Measurements from ENCODE around the gene ODC1.

Gene ODC1

GRCh38 chr2:10436583-10437110 is 11.5 kb downstream of the ODC1 start:
- in situ Hi-C loops (cut with MboI; ENCODE audit: low sequenced_read_pairs): loop anchor here (25.0 kb wide), 1 partner anchor 624 kb away; no protein-coding TSS in a partner anchor

- in situ Hi-C loops (cut with MboI; ENCODE audit: low sequenced_read_pairs): loop anchor here (25.0 kb wide), 1 partner anchor 624 kb away; no protein-coding TSS in a partner anchor
These were observed 12.3 kb downstream of the ODC1 start for GRCh38 chr2:10435820-10436204.

- in situ Hi-C loops (cut with MboI; ENCODE audit: low sequenced_read_pairs): loop anchor here (25.0 kb wide), 1 partner anchor 623 kb away; no protein-coding TSS in a partner anchor
These were observed 13.0 kb downstream of the ODC1 start for GRCh38 chr2:10434886-10435819.

- in situ Hi-C loops (cut with MboI; ENCODE audit: low sequenced_read_pairs): loop anchor here (25.0 kb wide), 1 partner anchor 622 kb away; no protein-coding TSS in a partner anchor
These were observed 13.9 kb downstream of the ODC1 start for GRCh38 chr2:10433947-10434885.

DNA sequence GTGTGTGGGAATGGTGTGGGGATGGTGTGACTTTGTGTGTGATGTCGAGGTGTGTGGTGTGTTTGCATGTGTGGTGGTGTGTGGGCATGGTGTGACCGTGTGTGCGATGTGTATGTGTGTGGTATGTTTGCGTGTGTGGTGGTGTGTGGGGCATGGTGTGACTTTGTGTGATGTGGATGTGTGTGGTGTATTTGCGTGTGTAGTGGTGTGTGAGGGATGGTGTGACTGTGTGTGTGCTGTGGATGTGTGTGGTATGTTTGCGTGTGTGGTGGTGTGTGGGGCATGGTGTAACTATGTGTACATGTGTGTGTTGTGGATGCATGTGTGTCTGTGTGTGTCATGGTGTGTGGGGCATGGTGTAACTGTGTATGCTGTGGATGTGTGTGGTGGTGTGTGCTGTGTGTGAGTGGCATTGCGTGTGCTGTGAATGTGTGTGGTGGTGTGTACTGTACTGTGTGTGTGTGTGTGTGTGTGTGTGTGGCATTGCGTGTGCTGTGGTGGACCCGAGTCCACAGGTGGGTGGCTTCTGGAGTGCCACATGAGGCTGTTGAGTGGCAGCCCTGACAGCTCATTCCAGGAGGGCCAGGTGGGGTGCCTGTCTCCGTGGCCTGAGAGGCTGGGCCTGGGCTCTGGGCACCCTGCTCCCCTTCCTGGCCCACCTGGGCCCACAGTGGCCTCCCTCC is 14.7 kb downstream of the ODC1 start:
- in situ Hi-C loops (cut with MboI; ENCODE audit: low sequenced_read_pairs): loop anchor here (25.0 kb wide), 1 partner anchor 621 kb away; no protein-coding TSS in a partner anchor

- in situ Hi-C loops (cut with MboI; ENCODE audit: low sequenced_read_pairs): loop anchor here (25.0 kb wide), 1 partner anchor 620 kb away; no protein-coding TSS in a partner anchor
These were observed 15.6 kb downstream of the ODC1 start for GRCh38 chr2:10432311-10433181.

GRCh38 chr2:10431797-10432196 is 16.3 kb downstream of the ODC1 start:
- in situ Hi-C loops (cut with MboI; ENCODE audit: low sequenced_read_pairs): loop anchor here (25.0 kb wide), 1 partner anchor 619 kb away; no protein-coding TSS in a partner anchor

GRCh38 chr2:10430886-10431622 is 17.1 kb downstream of the ODC1 start:
- in situ Hi-C loops (cut with MboI; ENCODE audit: low sequenced_read_pairs): loop anchor here (25.0 kb wide), 1 partner anchor 619 kb away; no protein-coding TSS in a partner anchor

GRCh38 chr2:10428924-10429323 is 19.2 kb downstream of the ODC1 start:
- in situ Hi-C loops (cut with MboI; ENCODE audit: low sequenced_read_pairs): loop anchor here (25.0 kb wide), 1 partner anchor 617 kb away; no protein-coding TSS in a partner anchor

DNA sequence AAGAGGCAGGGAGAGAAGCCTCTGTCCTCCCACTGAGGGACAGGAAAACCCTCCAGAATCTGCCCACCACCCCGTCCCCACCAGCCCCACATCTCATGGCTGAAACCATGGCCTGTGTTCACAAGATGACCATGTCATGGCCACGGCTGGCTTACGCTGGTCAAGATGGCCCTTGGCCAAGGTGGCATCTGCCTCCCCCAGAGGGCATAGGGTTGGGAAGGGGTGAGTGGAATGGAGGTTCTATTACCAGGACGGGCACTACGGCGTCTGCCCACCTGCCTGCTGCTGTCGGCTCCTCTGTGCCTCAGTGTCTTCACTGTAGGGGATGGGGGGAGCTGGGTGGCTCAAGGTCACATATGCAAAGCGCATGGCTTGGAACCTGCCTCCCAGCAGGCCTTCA is 19.8 kb downstream of the ODC1 start:
- in situ Hi-C loops (cut with MboI; ENCODE audit: low sequenced_read_pairs): loop anchor here (25.0 kb wide), 1 partner anchor 616 kb away; no protein-coding TSS in a partner anchor

GRCh38 chr2:10427618-10427949 is 20.5 kb downstream of the ODC1 start:
- in situ Hi-C loops (cut with MboI; ENCODE audit: low sequenced_read_pairs): loop anchor here (25.0 kb wide), 1 partner anchor 615 kb away; no protein-coding TSS in a partner anchor

DNA sequence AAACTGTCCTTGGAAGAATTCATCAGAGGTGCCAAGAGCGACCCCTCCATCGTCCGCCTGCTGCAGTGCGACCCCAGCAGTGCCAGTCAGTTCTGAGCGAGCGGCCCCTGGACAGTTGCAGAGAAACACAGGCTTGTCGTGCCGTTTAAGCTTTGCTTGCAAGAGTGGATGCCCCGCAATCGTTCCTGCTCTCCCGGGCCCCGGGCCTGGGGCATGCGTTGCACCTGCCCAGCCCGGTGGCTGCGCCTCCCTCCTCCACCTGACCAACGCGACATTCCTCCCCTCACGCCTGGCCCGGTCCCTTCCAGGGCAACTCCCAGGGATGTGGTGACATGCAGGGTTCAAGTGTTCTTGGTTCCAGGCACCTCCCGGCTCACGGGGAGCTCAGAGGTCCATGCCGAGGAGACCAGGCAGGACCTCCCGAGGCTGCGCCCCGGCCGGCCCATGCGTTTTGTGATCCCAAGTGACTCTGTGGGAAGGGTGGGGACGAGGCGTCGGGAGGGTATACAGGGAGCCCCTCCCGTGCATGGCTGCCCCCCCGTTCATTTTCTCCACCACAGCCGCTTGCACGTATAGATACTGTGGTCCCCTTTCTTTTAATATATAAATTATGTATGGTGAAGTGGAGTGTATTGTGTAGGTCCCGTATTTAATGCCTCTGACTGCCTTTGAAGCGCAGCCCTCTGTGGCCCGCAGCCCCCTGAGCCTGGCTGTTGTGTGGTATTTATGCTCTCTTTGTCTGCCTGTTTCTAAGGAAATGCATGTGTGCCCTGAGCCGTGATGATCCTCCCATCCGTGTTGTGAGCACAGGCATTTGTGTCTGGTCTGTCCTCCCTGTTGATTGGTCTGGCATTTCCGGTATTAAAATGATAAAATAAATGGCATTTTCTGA is 21.2 kb downstream of the ODC1 start:
- in situ Hi-C loops (cut with MboI; ENCODE audit: low sequenced_read_pairs): loop anchor here (25.0 kb wide), 1 partner anchor 615 kb away; no protein-coding TSS in a partner anchor

DNA sequence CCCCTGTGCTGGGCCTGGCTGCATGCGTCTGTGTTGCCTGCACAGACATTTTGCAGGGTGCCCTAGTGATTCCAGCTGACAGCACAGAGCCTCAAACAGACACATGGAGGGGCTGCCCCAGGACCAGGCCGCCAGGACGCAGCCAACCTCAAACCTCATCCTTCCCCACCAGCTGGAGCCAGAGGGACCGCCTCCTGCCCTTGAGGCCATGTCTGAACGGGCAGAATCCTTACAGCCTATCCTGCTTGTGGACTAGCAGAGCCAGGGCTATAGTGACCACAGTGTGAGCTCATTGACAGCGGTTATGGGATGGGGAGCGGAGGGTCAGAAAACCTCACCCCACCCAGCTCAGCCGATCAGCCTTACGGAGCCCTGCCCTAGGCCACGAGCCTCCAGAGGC is 22.4 kb downstream of the ODC1 start:
- in situ Hi-C loops (cut with MboI; ENCODE audit: low sequenced_read_pairs): loop anchor here (25.0 kb wide), 1 partner anchor 613 kb away; no protein-coding TSS in a partner anchor

DNA sequence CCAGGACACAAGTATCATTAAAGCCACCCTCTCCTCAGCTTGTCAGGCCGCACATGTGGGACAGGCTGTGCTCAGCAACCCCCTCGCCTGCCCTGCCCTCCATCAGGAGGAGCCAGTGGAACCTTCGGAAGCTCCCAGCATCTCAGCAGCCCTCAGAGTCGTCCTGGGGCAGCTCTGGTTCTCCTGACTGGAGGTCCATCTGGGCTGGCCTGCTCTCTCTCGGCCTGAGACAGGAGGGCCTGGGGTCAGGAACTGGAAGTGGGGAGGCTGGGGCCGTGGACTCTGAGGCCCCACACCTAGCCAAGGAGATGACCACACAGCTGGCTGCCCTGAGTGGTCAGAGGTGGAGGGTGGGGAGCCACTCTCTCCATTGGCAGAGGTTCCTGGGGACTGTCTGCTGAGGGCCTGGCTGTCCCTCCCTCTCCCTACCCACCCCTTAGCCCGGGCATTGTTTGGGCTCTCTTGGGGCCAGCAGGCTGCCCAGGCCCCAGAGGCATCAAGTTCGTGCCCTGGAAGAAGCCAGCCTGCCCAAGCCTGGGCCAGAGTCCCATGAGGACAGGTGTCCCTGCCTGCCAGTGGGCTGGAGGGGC is 23.1 kb downstream of the ODC1 start:
- in situ Hi-C loops (cut with MboI; ENCODE audit: low sequenced_read_pairs): loop anchor here (25.0 kb wide), 1 partner anchor 613 kb away; no protein-coding TSS in a partner anchor

GRCh38 chr2:10424051-10424450 is 24.1 kb downstream of the ODC1 start:
- in situ Hi-C loops (cut with MboI; ENCODE audit: low sequenced_read_pairs): no loop called here

GRCh38 chr2:10423400-10423774 is 24.7 kb downstream of the ODC1 start:
- in situ Hi-C loops (cut with MboI; ENCODE audit: low sequenced_read_pairs): no loop called here
